ENCODE measurements around the gene PFKFB3.
"Not testable (repeated sequence)": the region's sequence is repeated elsewhere in the genome, so short reads cannot be mapped to it uniquely, and the experiment has no call there.

The PFKFB3 gene

GRCh38 chr10:6178581-6178980 lies 24.2 kb upstream of the PFKFB3 start:
- no peak for DNase-seq (ENCODE audit: low spot score)

DNA sequence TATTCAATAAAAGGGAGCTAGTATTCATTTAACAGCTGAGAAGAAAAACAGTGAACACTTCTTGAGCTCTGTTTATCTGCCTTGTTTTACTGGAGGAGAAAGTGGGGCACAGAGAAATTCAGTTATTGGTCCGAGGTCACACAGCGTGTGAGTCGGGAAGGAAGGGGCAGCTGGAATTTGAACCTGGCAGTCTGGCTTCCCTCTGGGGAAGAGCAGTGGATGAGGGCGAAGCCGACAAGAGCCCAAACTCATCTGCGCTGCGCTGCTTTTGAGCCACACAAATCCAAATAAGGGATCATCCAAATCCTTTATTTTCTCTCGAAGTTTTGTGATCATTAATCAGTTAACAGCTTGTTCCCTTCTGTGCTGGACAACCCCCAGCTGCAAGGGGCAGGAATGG lies 23.7 kb upstream of the PFKFB3 start:
- DNase-seq (ENCODE audit: low spot score): no peak

DNA sequence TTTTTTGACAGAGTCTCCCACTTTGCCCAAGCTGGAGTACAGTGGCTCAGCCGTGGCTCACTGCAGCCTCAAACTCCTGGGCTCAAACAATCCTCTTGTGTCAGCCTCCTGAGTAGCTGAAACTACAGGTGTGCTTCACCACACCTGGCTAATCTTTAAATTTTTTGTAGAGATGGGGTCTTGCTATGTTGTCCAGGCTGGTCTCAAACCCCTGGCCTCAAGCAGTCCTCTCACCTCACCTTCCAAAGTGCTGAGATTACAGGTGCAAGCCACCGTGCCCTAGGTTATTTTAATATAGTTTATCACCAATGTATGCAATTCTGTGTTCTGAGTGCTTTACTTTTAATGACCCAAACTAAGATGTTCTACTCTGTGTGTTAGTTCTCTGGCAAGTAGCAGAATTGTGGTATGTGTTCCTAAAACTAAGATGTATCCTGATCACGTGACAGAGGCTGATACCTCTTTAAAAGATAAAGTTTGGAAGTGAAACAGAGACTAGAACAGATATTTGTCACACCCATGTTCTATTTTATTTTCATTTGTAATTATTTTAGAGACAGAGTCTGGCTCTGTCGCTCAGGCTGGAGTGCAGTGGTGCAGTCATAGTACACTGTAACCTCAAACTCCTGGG lies 22.1 kb upstream of the PFKFB3 start:
- DNase-seq (ENCODE audit: low spot score): no peak

GRCh38 chr10:6181249-6181648 lies 21.5 kb upstream of the PFKFB3 start:
- no peak for DNase-seq (ENCODE audit: low spot score)

GRCh38 chr10:6182454-6183098 lies 20.2 kb upstream of the PFKFB3 start:
- DNase-seq (ENCODE audit: low spot score): no peak

GRCh38 chr10:6185039-6185716 lies 17.6 kb upstream of the PFKFB3 start:
- DNase-seq (ENCODE audit: low spot score): no peak

DNA sequence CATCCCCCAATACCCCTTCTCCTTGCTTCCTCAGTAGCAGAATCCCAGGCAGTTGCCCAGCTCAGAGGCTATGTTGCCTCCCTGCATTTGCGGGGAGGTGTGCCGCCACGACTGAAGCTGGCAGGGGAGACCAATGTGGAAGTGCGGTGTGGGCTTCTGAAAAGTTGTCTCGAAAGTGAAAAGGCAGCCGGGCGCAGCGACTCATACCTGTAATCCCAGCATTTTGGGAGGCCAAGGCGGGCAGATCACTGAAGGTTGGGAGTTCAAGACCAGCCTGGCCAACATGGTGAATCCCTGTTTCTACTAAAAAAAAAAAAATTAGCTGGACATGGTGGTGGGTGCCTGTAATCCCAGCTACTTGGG lies 15.9 kb upstream of the PFKFB3 start:
- DNase-seq (ENCODE audit: low spot score): no peak

DNA sequence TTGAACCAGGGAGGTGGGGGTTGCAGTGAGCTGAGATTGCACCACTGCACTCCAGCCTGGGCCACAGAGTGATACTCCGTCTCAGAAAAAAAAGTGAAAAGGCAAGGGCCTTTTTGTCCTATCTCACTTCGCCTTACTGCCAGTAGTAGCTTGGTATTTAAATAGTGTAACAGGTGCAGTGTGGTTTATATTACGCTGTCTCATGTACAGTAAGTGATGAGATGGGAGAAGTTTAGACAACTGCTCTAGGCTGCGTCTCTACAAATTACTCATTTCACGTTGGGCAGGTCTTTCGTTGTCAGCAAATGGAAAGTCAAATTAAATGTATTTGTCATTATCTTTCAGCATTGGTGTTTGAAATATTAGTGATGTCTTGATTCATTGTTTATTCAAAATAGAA lies 15.5 kb upstream of the PFKFB3 start:
- DNase-seq (ENCODE audit: low spot score): no peak

GRCh38 chr10:6190033-6190432 lies 12.7 kb upstream of the PFKFB3 start:
- DNase-seq (ENCODE audit: low spot score): not testable (repeated sequence)

DNA sequence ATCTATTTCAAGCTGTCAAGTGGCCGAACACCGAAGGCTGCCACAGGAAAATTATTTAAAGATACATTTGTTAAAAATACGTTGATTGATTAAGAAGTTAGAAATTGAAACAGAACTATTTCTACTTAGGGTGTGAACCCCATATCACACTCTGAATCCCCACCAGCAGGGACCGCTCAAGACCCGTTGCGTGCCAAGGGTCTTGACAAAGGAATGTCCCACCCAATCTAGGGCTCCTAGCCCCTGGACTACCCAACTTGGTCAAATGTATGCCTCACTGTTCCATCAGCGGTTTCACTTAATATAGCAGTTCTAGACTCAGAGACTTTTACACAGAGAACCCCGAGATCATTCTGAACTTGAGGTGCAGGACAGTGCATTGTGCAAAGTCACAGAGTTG lies 11.6 kb upstream of the PFKFB3 start:
- DNase-seq (ENCODE audit: low spot score): no peak

- DNase-seq (ENCODE audit: low spot score): no peak
Observed at GRCh38 chr10:6191569-6191968, 11.2 kb upstream of the PFKFB3 start.

DNA sequence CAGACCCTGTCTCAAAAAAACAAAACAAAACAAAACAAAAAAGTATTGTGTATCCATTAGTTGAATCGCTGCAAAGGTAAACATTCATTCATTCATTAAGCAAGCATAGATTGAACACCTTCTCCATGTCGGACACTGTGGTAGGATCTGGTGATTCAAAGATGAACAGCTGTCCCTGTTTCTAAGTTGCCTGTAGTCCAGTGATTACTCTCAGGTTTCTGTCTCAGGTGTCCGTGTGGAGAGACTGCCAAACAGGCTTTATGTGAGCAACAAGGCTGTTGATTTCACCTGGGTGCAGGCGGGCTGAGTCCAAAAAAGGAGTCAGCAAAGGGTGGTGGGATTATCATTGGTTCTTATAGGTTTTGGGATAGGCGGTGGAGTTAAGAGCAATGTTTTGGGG lies 9.4 kb upstream of the PFKFB3 start:
- DNase-seq (ENCODE audit: low spot score): not testable (repeated sequence)

GRCh38 chr10:6194311-6194710 lies 8.4 kb upstream of the PFKFB3 start:
- no peak for DNase-seq (ENCODE audit: low spot score)

DNA sequence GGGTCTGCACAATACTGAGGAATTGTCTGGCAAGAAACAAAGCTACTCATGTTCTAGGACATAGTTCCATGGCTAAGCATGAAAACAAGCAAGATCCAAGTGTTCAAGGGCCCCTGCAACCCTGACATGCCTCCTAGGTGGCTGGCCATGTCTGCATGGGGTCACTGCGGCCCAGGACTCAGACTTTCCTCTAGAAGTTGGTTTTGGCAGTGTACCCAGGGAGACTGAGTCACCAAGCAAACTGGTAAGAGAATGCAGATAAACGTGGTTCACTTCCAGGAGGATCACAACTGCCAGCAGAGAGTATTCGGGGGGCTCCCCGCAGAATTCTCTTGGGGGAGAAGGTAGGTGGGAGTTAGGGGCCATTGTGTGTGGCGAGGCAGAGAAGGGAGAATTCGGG lies 7.4 kb upstream of the PFKFB3 start:
- DNase-seq (ENCODE audit: low spot score): no peak

DNA sequence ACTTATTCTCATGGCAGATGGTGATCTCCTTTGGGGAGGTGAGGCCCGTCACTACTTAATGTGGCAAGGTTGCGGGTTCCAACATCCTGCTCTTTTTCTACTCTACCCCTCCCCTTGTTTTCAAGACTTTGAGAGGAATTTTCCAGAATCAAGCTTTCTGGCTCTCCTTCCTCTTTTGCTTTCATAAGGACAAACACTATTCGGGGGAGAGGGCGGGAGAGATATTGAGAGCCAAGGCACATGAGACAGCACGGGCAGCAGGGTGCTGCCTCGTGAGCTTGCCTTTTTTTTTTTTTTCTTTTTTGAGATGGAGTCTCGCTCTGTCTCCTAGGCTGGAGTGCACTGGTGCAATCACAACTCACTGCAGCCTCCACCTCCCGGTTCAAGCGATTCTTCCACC lies 6.9 kb upstream of the PFKFB3 start:
- DNase-seq (ENCODE audit: low spot score): peak; percentile 22

- DNase-seq (ENCODE audit: low spot score): not testable (repeated sequence)
Observed at GRCh38 chr10:6196524-6196923, 6.2 kb upstream of the PFKFB3 start.

- no peak for DNase-seq (ENCODE audit: low spot score)
Observed at GRCh38 chr10:6197321-6197720, 5.4 kb upstream of the PFKFB3 start.

- no peak for DNase-seq (ENCODE audit: low spot score)
Observed at GRCh38 chr10:6198171-6198570, 4.6 kb upstream of the PFKFB3 start.

DNA sequence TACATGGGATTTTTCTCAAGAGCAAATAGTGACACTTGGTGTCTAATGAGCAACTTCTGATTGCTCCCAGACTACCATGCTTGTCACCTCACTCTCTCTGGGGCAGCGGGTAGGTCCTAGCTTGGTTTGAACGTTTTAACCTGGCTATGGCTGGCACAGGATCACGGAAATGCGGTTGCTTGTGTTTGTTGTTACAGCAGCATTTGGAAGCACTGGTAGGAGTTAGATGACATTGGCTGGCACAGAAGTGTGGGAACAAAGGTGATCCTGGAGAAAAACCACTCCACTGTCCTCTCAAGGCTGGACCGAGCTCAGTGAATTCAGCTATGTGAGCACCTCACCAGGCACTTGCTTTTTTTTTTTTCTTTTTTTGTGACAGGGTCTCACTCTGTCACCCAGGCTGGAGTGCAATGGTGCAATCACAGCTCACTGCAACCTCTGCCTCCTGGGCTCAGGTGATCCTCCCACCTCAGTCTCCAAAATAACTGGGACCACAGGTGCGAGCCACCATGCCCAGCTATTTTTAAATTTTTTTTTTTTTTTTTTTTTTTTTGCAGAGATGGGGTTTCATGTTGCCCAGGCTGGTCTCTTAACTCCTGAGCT lies 3.5 kb upstream of the PFKFB3 start:
- no peak for DNase-seq (ENCODE audit: low spot score)

DNA sequence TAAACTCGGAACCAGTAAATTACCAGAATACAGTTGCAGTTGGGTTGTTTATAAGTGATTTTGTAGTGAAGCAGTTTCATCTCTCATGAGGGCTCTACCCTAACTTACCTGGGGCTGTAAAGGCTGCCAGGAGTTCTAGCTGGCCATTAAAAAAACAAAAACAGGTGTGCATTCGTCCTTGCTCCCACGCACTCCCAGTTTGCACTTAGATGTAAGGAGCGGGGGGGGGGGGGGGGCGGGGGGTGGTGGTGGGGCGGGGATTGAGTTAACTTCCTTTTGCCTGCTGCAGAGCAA lies 2.3 kb upstream of the PFKFB3 start:
- no peak for DNase-seq (ENCODE audit: low spot score)

DNA sequence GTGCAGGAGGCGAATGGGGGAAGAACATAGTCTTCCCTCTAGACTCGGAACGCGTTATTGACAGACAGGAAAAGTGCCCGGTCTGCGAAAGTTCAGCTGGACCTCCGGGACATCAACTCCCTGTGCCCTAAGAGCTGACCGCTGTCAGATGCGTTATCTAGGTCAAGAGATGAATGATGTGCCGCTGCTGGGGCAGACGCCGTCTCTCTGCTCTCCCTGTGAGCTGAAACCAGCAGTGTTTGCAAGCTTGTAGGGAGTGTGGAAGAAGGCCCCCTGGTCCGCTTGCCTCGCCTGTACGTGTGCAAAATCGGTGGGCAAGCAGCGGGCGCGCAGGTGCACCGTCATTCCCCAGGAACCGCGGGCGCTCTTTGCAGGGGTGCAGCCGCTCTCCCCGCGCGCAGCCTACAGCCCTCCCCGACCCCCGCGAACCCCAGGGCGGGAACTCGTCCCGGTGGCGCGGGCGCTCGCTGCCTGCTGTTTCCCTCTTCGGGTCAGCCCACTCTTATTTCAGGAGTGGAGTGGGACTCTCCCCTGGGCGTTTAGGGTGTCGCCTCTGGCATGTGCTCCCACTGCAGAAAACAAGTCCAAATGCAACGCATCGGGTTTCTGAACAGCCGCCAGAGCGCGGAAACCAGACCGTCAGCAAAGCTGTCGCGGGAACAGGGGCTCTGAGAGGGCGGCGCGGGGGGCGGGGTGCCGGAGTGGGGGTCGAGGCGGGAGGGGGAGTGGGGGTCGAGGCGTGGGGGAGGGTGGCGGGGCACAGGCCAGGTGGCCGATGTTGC lies 1.8 kb upstream of the PFKFB3 start:
- no peak for DNase-seq (ENCODE audit: low spot score)

- no peak for DNase-seq (ENCODE audit: low spot score)
Observed at GRCh38 chr10:6201516-6201975, 1.2 kb upstream of the PFKFB3 start.
